NT2/D1 (cell line): ENCODE results near the gene PCDHA6.
"Not testable (repeated sequence)": the region's sequence is repeated elsewhere in the genome, so short reads cannot be mapped to it uniquely, and the experiment has no call there.

ENCODE experiments used
- DNase-seq: peaks from one replicate; pipeline ENCODE4 v3.0.0-alpha.2; 2011; ENCODE audit warnings: low read depth, low spot score
- H3K27me3 ChIP-seq: 2 replicates; pipeline ENCODE4 v1.6.0; 2011; ENCODE audit warnings: mild to moderate bottlenecking; ENCODE audit not compliant: insufficient read length, insufficient read depth
- H3K36me3 ChIP-seq: 2 replicates; pipeline ENCODE4 v1.6.1; 2011; ENCODE audit warnings: mild to moderate bottlenecking, low read length, mixed read lengths; ENCODE audit not compliant: insufficient read depth, insufficient read length
- H3K4me1 ChIP-seq: 2 replicates; pipeline ENCODE4 v1.5.1; 2011; ENCODE audit not compliant: insufficient read depth, insufficient read length
- H3K4me3 ChIP-seq: 2 replicates; pipeline ENCODE4 v1.5.1; 2011; ENCODE audit warnings: low read depth; ENCODE audit not compliant: insufficient read length
- H3K9ac ChIP-seq: 2 replicates; pipeline ENCODE4 v1.6.0; 2011; ENCODE audit warnings: low read depth; ENCODE audit not compliant: insufficient read length
- H3K9me3 ChIP-seq: 2 replicates; pipeline ENCODE4 v1.5.1; 2011; ENCODE audit warnings: mild to moderate bottlenecking, low read length; ENCODE audit not compliant: insufficient read depth
- SUZ12 ChIP-seq: IDR thresholded peaks from 2 replicates; pipeline ENCODE4 v1.6.1; 2011; ENCODE audit not compliant: insufficient read length, insufficient read depth; ENCODE audit errors: extremely low read depth
- YY1 ChIP-seq: IDR thresholded peaks from 2 replicates; pipeline ENCODE4 v1.6.1; 2011; ENCODE audit not compliant: insufficient read length, insufficient read depth
- ZNF274 ChIP-seq: IDR thresholded peaks from 2 replicates; pipeline ENCODE4 v1.6.1; 2011; ENCODE audit warnings: mild to moderate bottlenecking, low read depth, low read length

The PCDHA6 gene, protein sequence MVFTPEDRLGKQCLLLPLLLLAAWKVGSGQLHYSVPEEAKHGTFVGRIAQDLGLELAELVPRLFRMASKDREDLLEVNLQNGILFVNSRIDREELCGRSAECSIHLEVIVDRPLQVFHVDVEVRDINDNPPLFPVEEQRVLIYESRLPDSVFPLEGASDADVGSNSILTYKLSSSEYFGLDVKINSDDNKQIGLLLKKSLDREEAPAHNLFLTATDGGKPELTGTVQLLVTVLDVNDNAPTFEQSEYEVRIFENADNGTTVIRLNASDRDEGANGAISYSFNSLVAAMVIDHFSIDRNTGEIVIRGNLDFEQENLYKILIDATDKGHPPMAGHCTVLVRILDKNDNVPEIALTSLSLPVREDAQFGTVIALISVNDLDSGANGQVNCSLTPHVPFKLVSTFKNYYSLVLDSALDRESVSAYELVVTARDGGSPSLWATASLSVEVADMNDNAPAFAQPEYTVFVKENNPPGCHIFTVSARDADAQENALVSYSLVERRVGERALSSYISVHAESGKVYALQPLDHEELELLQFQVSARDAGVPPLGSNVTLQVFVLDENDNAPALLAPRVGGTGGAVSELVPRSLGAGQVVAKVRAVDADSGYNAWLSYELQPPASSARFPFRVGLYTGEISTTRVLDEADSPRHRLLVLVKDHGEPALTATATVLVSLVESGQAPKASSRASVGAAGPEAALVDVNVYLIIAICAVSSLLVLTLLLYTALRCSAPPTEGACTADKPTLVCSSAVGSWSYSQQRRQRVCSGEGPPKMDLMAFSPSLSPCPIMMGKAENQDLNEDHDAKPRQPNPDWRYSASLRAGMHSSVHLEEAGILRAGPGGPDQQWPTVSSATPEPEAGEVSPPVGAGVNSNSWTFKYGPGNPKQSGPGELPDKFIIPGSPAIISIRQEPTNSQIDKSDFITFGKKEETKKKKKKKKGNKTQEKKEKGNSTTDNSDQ

DNA sequence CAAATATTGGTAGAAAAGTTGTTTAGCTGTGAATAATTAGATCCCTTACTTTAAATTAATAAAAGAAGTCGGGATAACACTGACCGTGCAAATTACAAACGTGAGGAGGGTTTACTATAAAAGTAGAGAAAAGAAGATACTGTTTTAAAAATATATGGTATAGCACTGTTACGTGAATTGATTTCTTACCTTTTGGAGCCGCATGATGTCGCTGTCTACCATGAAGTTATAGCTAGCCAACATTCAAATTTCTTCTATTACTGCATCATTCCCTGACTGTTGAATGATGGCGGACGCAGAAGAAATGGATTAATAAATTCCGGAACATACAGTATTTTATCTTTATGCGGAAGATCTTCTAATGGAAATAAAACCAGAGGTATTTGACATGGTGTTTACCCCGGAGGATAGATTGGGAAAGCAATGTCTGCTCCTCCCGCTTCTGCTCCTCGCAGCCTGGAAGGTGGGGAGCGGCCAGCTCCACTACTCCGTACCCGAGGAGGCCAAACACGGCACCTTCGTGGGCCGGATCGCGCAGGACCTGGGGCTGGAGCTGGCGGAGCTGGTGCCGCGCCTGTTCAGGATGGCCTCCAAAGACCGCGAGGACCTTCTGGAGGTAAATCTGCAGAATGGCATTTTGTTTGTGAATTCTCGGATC lies at the start of gene PCDHA6:
PCDHA6 (plus strand) TSS at position 257 of the 658 bp plus-strand sequence; CDS start at position 389, 132 bp downstream.
- H3K36me3 ChIP-seq: no peaks in the 10 kb centered on the region
- no peaks in the 10 kb centered on the region for H3K4me1 ChIP-seq
- DNase-seq: no peak
- no peak within 1 kb of the TSS for H3K9ac ChIP-seq
- H3K27me3 ChIP-seq: no peaks in the 10 kb centered on the region
- H3K4me3 ChIP-seq: no peak within 1 kb of the TSS
- TF ChIP-seq ZNF274 (no peak), SUZ12 (no peak), YY1 (no peak)
- H3K9me3 ChIP-seq: no peaks in the 10 kb centered on the region

DNA sequence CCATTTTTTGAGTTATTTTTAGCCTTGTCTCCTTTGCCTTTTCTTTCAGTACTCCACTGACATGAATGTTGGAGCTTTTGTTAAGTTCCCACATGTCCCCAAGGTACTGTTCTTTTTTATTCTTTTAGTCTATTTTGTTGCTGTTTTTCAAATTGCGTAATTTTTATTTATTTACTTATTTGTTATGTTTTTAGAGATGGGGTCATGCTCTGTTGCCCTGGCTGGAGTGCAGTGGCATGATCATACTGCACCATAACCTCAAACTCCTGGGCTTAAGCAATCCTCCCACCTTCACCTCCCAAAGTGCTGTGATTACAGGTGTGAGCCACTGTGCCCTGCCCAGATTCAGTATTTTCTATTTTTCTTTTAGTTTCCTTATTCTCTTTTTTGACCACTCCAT lies 47.2 kb upstream of the PCDHA6 start:
- no peak for TF ChIP-seq ZNF274
- no peak for TF ChIP-seq SUZ12
- no peak for TF ChIP-seq YY1
- Histone ChIP-seq H3K9me3 (peaks cover 36% of the 10 kb centered on the region), H3K4me3 (no peak overlapping the region), H3K27me3 (no peaks in the 10 kb centered on the region), H3K4me1 (no peaks in the 10 kb centered on the region), H3K9ac (no peak overlapping the region), H3K36me3 (no peaks in the 10 kb centered on the region)
- DNase-seq: no peak

DNA sequence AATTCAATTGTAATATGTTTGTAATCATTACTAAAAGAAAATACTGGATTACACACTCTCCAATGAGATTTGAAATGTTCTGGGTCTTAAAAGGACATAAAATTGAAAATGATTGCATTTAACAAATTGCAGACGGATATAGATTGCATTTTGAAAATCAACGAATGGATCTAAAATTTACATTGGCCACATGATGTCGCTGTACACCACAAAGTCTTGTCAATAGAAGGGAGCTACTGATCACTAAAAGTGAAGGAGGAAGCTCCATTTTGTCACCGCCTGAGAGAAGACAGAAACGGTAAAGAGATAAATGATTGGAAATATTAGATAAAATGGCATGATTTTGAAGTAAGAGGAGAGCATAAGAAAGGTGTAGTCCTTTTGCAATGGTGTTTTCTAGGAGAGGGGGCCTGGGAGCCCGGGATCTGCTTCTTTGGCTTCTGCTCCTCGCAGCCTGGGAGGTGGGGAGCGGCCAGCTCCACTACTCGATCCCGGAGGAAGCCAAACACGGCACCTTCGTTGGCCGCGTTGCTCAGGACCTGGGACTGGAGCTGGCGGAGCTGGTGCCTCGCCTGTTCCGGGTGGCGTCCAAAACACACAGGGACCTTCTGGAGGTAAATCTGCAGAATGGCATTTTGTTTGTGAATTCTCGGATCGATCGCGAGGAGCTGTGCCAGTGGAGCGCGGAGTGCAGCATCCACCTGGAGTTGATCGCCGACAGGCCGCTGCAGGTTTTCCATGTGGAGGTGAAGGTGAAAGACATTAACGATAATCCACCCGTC lies 41.7 kb upstream of the PCDHA6 start, which contains the start of gene PCDHA1:
PCDHA1 (plus strand) TSS at position 236 of the 782 bp plus-strand sequence.
- H3K4me1 ChIP-seq: no peaks in the 10 kb centered on the region
- no peak within 1 kb of the TSS for H3K4me3 ChIP-seq
- peaks cover 30% of the 10 kb centered on the region for H3K9me3 ChIP-seq
- H3K27me3 ChIP-seq: no peaks in the 10 kb centered on the region
- no peak within 1 kb of the TSS for H3K9ac ChIP-seq
- H3K36me3 ChIP-seq: no peaks in the 10 kb centered on the region
- no peak for TF ChIP-seq ZNF274
- TF ChIP-seq SUZ12: no peak
- no peak for TF ChIP-seq YY1
- no peak for DNase-seq

DNA sequence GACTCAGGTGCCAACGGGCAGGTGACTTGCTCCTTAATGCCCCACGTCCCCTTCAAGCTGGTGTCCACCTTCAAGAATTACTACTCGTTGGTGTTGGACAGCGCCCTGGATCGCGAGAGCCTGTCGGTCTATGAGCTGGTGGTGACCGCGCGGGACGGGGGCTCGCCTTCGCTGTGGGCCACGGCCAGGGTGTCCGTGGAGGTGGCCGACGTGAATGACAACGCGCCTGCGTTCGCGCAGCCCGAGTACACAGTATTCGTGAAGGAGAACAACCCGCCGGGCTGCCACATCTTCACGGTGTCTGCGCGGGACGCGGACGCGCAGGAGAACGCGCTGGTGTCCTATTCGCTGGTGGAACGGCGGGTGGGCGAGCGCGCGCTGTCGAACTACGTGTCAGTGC lies 40.3 kb upstream of the PCDHA6 start:
- H3K27me3 ChIP-seq, H3K4me1 ChIP-seq, H3K4me3 ChIP-seq, DNase-seq, H3K9ac ChIP-seq, H3K36me3 ChIP-seq: not testable (repeated sequence)
- peaks cover 21% of the 10 kb centered on the region for H3K9me3 ChIP-seq

DNA sequence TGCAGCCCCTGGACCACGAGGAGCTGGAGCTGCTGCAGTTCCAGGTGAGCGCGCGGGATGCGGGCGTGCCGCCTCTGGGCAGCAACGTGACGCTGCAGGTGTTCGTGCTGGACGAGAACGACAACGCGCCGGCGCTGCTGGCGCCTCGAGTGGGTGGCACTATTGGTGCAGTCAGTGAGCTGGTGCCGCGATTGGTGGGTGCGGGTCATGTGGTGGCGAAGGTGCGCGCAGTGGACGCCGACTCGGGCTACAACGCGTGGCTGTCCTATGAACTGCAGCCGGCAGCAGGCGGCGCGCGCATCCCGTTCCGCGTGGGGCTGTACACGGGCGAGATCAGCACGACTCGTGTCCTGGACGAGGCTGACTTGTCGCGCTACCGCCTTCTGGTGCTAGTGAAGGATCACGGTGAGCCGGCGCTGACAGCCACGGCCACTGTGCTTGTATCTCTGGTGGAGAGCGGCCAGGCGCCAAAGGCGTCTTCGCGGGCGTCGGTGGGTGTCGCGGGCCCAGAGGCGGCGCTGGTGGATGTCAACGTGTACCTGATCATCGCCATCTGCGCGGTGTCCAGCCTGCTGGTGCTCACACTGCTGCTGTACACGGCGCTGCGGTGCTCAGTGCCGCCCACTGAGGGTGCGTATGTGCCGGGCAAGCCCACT lies 39.8 kb upstream of the PCDHA6 start:
- not testable (repeated sequence) for H3K36me3 ChIP-seq, H3K4me1 ChIP-seq, H3K27me3 ChIP-seq, H3K4me3 ChIP-seq, DNase-seq, H3K9ac ChIP-seq
- peaks cover 16% of the 10 kb centered on the region for H3K9me3 ChIP-seq

DNA sequence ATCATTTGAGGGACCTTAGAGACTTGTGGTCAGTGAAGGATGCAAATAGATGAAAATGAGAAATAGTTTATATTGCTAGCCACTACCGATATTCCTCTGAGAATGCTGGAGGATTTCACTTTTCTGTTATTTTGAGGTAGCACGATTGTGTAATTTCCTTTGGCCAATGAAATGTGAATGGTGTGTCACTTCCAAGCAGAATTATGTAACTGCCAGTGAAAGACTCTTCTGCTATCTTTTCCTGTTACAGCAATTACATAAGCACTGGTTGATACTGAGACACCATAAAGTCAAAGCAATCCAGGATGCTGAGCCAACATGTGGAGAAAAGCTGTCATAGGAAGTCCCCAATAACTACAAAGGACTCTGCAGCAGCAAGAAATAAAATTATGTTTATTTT lies 36.7 kb upstream of the PCDHA6 start:
- no peak for DNase-seq
- Histone ChIP-seq H3K4me1 (no peaks in the 10 kb centered on the region), H3K27me3 (no peaks in the 10 kb centered on the region), H3K4me3 (no peak overlapping the region), H3K9me3 (peaks cover 4% of the 10 kb centered on the region; the same call in 1 of the 2 replicates), H3K9ac (no peak overlapping the region), H3K36me3 (no peaks in the 10 kb centered on the region)
- TF ChIP-seq ZNF274: no peak
- TF ChIP-seq YY1: no peak
- no peak for TF ChIP-seq SUZ12
